HepG2 (cell line): Measurements from ENCODE around the gene LRRC8D. TPM values are rescaled to one million over a fixed set of nuclear protein-coding genes. Genes with fewer than 3 reads are reported as not detected.

ENCODE experiments used
- ATAC-seq: fragments of 200-7000 bp; cut with Tn5 transposase; 3 replicates; pipeline ENCODE4 v1.9.1; 2020; ENCODE audit warnings: mild to moderate bottlenecking, moderate library complexity
- BruUV-seq: library from RNA; stranded (reverse); fragments of 400-500 nt; replicated peaks from 2 replicates; lab custom pipeline; 2021; lab: Mats Ljungman, UMichigan
- CTCF ChIA-PET: fragments of 300-600 bp; formaldehyde crosslinking; extraction: SDS; loops from one replicate; lab custom pipeline; 2021; ENCODE audit warnings: low total read pairs, inconsistent platforms, low intra/inter-chr PET ratio; lab: Yijun Ruan, JAX
- POLR2A ChIA-PET: fragments of 350-600 bp; sonication (Branson Sonifier 250); formaldehyde crosslinking; loops from one replicate; lab custom pipeline; 2020; ENCODE audit warnings: antibody characterized with exemption, inconsistent platforms; lab: Yijun Ruan, JAX
- DNase-seq: peaks from one replicate; pipeline ENCODE4 v3.0.0-alpha.2; 2015; ENCODE audit warnings: low spot score
- FAIRE-seq: peaks from 3 replicates; lab custom pipeline; 2011; peaks lifted over from hg19 to GRCh38; lab: Jason Lieb, UNC
- H2AFZ ChIP-seq: one replicate; pipeline ENCODE4 v1.6.1; 2011; ENCODE audit warnings: low read length, inconsistent platforms
- H3K27ac ChIP-seq: fragments of 300-600 bp; 3 replicates; pipeline ENCODE4 v1.8.0; 2011; ENCODE audit warnings: mixed run types, mild to moderate bottlenecking, mixed read lengths, low read length, inconsistent platforms; ENCODE audit not compliant: insufficient read depth; ENCODE audit errors: extremely low read length
- H3K27me3 ChIP-seq, 2 experiments: fragments of 200-600 bp in 1 of 2; 2 replicates in 1 of 2; 3 replicates in 1 of 2; pipeline versions ENCODE4 v1.6.0 to v1.8.0; 2011; ENCODE audit warnings: low read length in 2 of 2, mild to moderate bottlenecking in 2 of 2, moderate library complexity in 2 of 2, inconsistent platforms in 1 of 2; ENCODE audit not compliant: insufficient read depth in 2 of 2, control insufficient read depth in 1 of 2
- H3K36me3 ChIP-seq, 2 experiments: fragments of 200-600 bp in 1 of 2; replicated peaks in 1 of 2; 2 replicates in 1 of 2; 3 replicates in 1 of 2; pipeline versions ENCODE4 v1.5.1 to v1.8.0; 2011; ENCODE audit warnings: low read length in 2 of 2, inconsistent platforms in 1 of 2; ENCODE audit not compliant: insufficient read depth in 2 of 2, control insufficient read depth in 1 of 2
- H3K4me1 ChIP-seq: 2 replicates; pipeline ENCODE4 v1.5.1; 2012; ENCODE audit warnings: low read length, inconsistent platforms; ENCODE audit not compliant: insufficient read depth
- H3K4me2 ChIP-seq: 2 replicates; pipeline ENCODE4 v1.6.0; 2011; ENCODE audit warnings: low read depth, low read length, inconsistent platforms
- H3K4me3 ChIP-seq, 3 experiments: fragments of 200-600 bp in 1 of 3; sonication (generic), shearing (Covaris generic) in 1 of 3; replicated peaks in 1 of 3; 2 replicates each; pipeline ENCODE4 v1.5.1; 2011 to 2016; ENCODE audit warnings: low read length in 3 of 3, inconsistent platforms in 2 of 3, low read depth in 2 of 3, mild to moderate bottlenecking in 2 of 3, control low read depth in 1 of 3, mixed read lengths in 1 of 3; ENCODE audit not compliant: insufficient read depth in 1 of 3
- H3K79me2 ChIP-seq: one replicate; pipeline ENCODE4 v1.6.1; 2011; ENCODE audit warnings: low read length, inconsistent platforms; ENCODE audit not compliant: insufficient read depth
- H3K9ac ChIP-seq: 2 replicates; pipeline ENCODE4 v1.6.0; 2011; ENCODE audit warnings: mild to moderate bottlenecking, low read depth, low read length, inconsistent platforms; ENCODE audit not compliant: insufficient read depth
- H3K9me3 ChIP-seq: 2 replicates; pipeline ENCODE4 v1.5.1; 2012; ENCODE audit warnings: mild to moderate bottlenecking, low read length
- H4K20me1 ChIP-seq: 2 replicates; pipeline ENCODE4 v1.6.0; 2011; ENCODE audit warnings: inconsistent platforms, mild to moderate bottlenecking, low read length, moderate library complexity; ENCODE audit not compliant: insufficient read depth
- DNMT1 ChIP-seq: sonication (generic); formaldehyde crosslinking; IDR thresholded peaks from 2 replicates; pipeline ENCODE4 v1.5.1; 2020; ENCODE audit warnings: mild to moderate bottlenecking, missing genetic modification reagents
- TRIM22 ChIP-seq: fragments of 450-650 bp; IDR thresholded peaks from 2 replicates; pipeline ENCODE4 v1.6.1; 2017
- ZNF337 ChIP-seq: sonication (generic); formaldehyde crosslinking; IDR thresholded peaks from 2 replicates; pipeline ENCODE4 v1.5.1; 2020; ENCODE audit warnings: missing genetic modification reagents, low read depth, mild to moderate bottlenecking, borderline replicate concordance
- WGBS: methylation state at CpG from one replicate; pipeline ENCODE4 v1.1.6; 2017; ENCODE audit warnings: low lambda C conversion rate; 5-methylcytosine and 5-hydroxymethylcytosine counted together
- in situ Hi-C: cut with HindIII; loops from 2 replicates; pipeline ENCODE4 v1.10.0; 2017; ENCODE audit warnings: low pct_unique_long_range_greater_than_20kb; ENCODE audit not compliant: extremely low pct_ligation_motif_present
- intact Hi-C: fragments of 100-400 bp; cut with micrococcal nuclease; formaldehyde crosslinking; loops from one replicate; pipeline ENCODE4 v1.10.0; 2022; ENCODE audit not compliant: unreplicated experiment
- polyA plus RNA-seq, 8 experiments: library from polyadenylated mRNA; depleted of rRNA in 3 of 8; stranded (reverse) in 7 of 8; unstranded in 1 of 8; fragments of >200 nt; fragmentation: Illumina TruSeq in 4 of 8; extraction: Trizol in 4 of 8; gene quantifications; 2 replicates each; pipeline versions ENCODE4 v1.2.1 to v1.2.3, GENCODE V29; 2011 to 2016; ENCODE audit warnings: low read depth in 4 of 8, missing spikeins in 1 of 8, mixed read lengths in 1 of 8; ENCODE audit not compliant: insufficient read depth in 1 of 8
- total RNA-seq, 5 experiments: library from RNA; depleted of rRNA; stranded (reverse); fragments of >200 nt; fragmentation: Illumina TruSeq; extraction: Trizol; gene quantifications; 2 replicates each; pipeline ENCODE4 v1.2.3, GENCODE V29; 2016; ENCODE audit warnings: low read depth in 1 of 5

The LRRC8D gene
- total and polyA plus RNA-seq, 2 of the 13 experiments (the other 11 are each of a cell fraction or from before 2014, with no cell fraction given), result 29.9 to 45.5 TPM

- Histone ChIP-seq H3K27ac (no peak overlapping the region), H3K4me1 (peaks cover 56% of the 10 kb centered on the region), H3K27me3 (no peaks in the 10 kb centered on the region; a peak in 1 of 5 replicates), H3K4me3 (no peak overlapping the region), H3K4me2 (no peak overlapping the region), H3K79me2 (no peaks in the 10 kb centered on the region), H3K9me3 (no peaks in the 10 kb centered on the region), H3K9ac (no peak overlapping the region), H3K36me3 (no peaks in the 10 kb centered on the region), H4K20me1 (no peaks in the 10 kb centered on the region), H2AFZ (no peak overlapping the region)
- FAIRE-seq (no peak), ATAC-seq (no peak), DNase-seq (no peak)
- WGBS, result 82% methylated on average over 2 of the region's 2 CpGs
- intact Hi-C loops, result loop anchor here (10.0 kb wide), 1 partner anchor 147 kb away; no protein-coding TSS in a partner anchor
- CTCF ChIA-PET, result no interaction called here
- no TSS peak for BruUV-seq
- in situ Hi-C loops, result loop anchor here (5.0 kb wide), 1 partner anchor 185 kb away; no protein-coding TSS in a partner anchor
- no peak for TF ChIP-seq TRIM22
- POLR2A ChIA-PET, result interaction anchor here (2.0 kb wide), 1 partner anchor 13 kb away, joined by 13 read pairs; the partner anchor contains the start of gene LRRC8D
Measured at GRCh38 chr1:89807503-89807902, 13.3 kb upstream of the LRRC8D start.

DNA sequence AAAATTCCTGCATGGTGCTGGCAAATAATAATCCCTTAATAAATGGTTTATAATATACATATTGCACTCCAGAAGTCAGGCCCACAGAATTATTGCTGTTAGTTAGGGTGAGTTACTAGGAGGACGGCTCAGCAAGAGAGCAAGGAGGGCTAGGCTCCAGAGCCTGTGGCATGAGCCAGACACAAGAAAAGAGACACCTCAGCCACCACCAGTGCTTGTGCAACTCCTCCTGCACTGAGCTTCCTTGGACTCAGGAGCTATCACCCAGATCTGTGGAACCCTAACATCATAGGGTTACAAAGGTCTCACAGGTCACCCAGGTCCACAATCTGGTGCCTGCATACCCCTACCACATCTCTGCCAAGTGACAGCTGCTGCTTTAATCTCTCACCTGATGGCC lies 12.8 kb upstream of the LRRC8D start:
- ChIA-PET CTCF (no interaction called here), POLR2A (interaction anchor here (1.1 to 2.0 kb wide), 2 partner anchors 13 to 35 kb away, joined by 3 to 13 read pairs; partner anchors contain the start of gene LRRC8D)
- no peak overlapping the region for H3K4me3 ChIP-seq
- H3K9me3 ChIP-seq, result no peaks in the 10 kb centered on the region
- no peaks in the 10 kb centered on the region for H4K20me1 ChIP-seq
- FAIRE-seq (no peak), DNase-seq (no peak), ATAC-seq (no peak)
- H3K9ac ChIP-seq, result no peak overlapping the region
- H3K27ac ChIP-seq, result no peak overlapping the region
- H2AFZ ChIP-seq, result no peak overlapping the region
- no peak overlapping the region for H3K4me2 ChIP-seq
- no peaks in the 10 kb centered on the region for H3K79me2 ChIP-seq
- in situ Hi-C loops, result loop anchor here (5.0 kb wide), 1 partner anchor 184 kb away; no protein-coding TSS in a partner anchor
- H3K27me3 ChIP-seq, result no peaks in the 10 kb centered on the region; a peak in 1 of 5 replicates
- intact Hi-C loops, result loop anchor here (10.0 kb wide), 1 partner anchor 147 kb away; no protein-coding TSS in a partner anchor
- WGBS, result no CpG with 5 or more reads among the region's 1 CpG
- peaks cover 60% of the 10 kb centered on the region for H3K4me1 ChIP-seq
- TF ChIP-seq ZNF337 (CRISPR knock-in tag), result no peak
- no peak for TF ChIP-seq DNMT1
- BruUV-seq, result no TSS peak
- H3K36me3 ChIP-seq, result no peaks in the 10 kb centered on the region
